Stimulated activated CD8-positive, alpha-beta memory T cell treated with anti-CD3 and anti-CD28 coated beads, Interleukin-15, amount 100 ng/mL, for 4 hours (primary cell): ENCODE data around the gene UBIAD1.
"Not testable (repeated sequence)": the region's sequence is repeated elsewhere in the genome, so short reads cannot be mapped to it uniquely, and the experiment has no call there.

Experiments used
- DNase-seq, 2 donors: peaks; one replicate each; pipeline ENCODE4 v3.0.0-alpha.2; 2020; ENCODE audit warnings: low read depth in 2 of 2

The UBIAD1 gene

GRCh38 chr1:11279630-11280029, 6.6 kb downstream of the UBIAD1 start:
- no peak for DNase-seq

GRCh38 chr1:11280719-11281376, 7.8 kb downstream of the UBIAD1 start:
- no peak for DNase-seq

- DNase-seq: no peak
Measured at GRCh38 chr1:11281518-11282331, 8.7 kb downstream of the UBIAD1 start.

- no peak for DNase-seq
Measured at GRCh38 chr1:11283151-11283550, 10.2 kb downstream of the UBIAD1 start.

- DNase-seq: no peak
Measured at GRCh38 chr1:11284784-11285183, 11.8 kb downstream of the UBIAD1 start.

GRCh38 chr1:11285883-11286734, 13.1 kb downstream of the UBIAD1 start:
- no peak for DNase-seq

- DNase-seq: no peak
Measured at GRCh38 chr1:11286735-11287410, 13.9 kb downstream of the UBIAD1 start.

GRCh38 chr1:11289064-11289463, 16.1 kb downstream of the UBIAD1 start:
- DNase-seq: no peak

- no peak for DNase-seq
Measured at GRCh38 chr1:11291049-11291448, 18.1 kb downstream of the UBIAD1 start.

- DNase-seq: no peak
Measured at GRCh38 chr1:11293856-11294255, 20.9 kb downstream of the UBIAD1 start.

GRCh38 chr1:11294951-11295350, 22.0 kb downstream of the UBIAD1 start:
- no peak for DNase-seq

GRCh38 chr1:11295905-11296304, 22.9 kb downstream of the UBIAD1 start:
- DNase-seq: no peak

GRCh38 chr1:11297774-11298173, 24.8 kb downstream of the UBIAD1 start:
- DNase-seq: not testable (repeated sequence)

GRCh38 chr1:11298390-11299224, 25.6 kb downstream of the UBIAD1 start:
- DNase-seq: no peak

GRCh38 chr1:11299225-11299574, 26.2 kb downstream of the UBIAD1 start:
- no peak for DNase-seq

GRCh38 chr1:11301601-11302000, 28.6 kb downstream of the UBIAD1 start:
- no peak for DNase-seq

- DNase-seq: no peak
Measured at GRCh38 chr1:11302366-11302765, 29.4 kb downstream of the UBIAD1 start.

- not testable (repeated sequence) for DNase-seq
Measured at GRCh38 chr1:11305516-11305915, 32.5 kb downstream of the UBIAD1 start.

- no peak for DNase-seq
Measured at GRCh38 chr1:11307852-11308251, 34.9 kb downstream of the UBIAD1 start.

- DNase-seq: no peak
Measured at GRCh38 chr1:11308699-11309224, 35.8 kb downstream of the UBIAD1 start.

GRCh38 chr1:11309385-11309784, 36.4 kb downstream of the UBIAD1 start:
- no peak for DNase-seq
